ENCODE measurements around the gene GUK1. TPM values are rescaled to one million over a fixed set of nuclear protein-coding genes. Genes with fewer than 3 reads are reported as not detected.
A peak's percentile ranks its signal among the peaks of the same experiment; 100 is the strongest.
"Not testable (repeated sequence)": the region's sequence is repeated elsewhere in the genome, so short reads cannot be mapped to it uniquely, and the experiment has no call there.

The GUK1 gene
- total RNA-seq, 1 donor from 2014 or later, result 91.6 TPM

- no peak for DNase-seq
These were observed 35.4 kb upstream of the GUK1 start for GRCh38 chr1:228104526-228105269.

GRCh38 chr1:228105270-228105995 is 34.6 kb upstream of the GUK1 start:
- DNase-seq, result no peak

- no peak for DNase-seq
These were observed 33.9 kb upstream of the GUK1 start for GRCh38 chr1:228105996-228106799.

GRCh38 chr1:228106800-228107054 is 33.4 kb upstream of the GUK1 start:
- DNase-seq, result no peak

GRCh38 chr1:228107636-228108035 is 32.4 kb upstream of the GUK1 start:
- DNase-seq, result no peak

GRCh38 chr1:228108055-228108690 is 31.9 kb upstream of the GUK1 start:
- no peak for DNase-seq

GRCh38 chr1:228108742-228109072 is 31.4 kb upstream of the GUK1 start:
- DNase-seq, result no peak

GRCh38 chr1:228109073-228109961 is 30.8 kb upstream of the GUK1 start, which contains the start of gene MRPL55:
MRPL55 (minus strand) TSS chr1:228109299; CDS start chr1:228108260, 1,039 bp downstream.
- DNase-seq, result peak; percentile 98

- no peak for DNase-seq
These were observed 30.1 kb upstream of the GUK1 start for GRCh38 chr1:228109962-228110488.

GRCh38 chr1:228110556-228110955 is 29.5 kb upstream of the GUK1 start:
- DNase-seq, result no peak

- not testable (repeated sequence) for DNase-seq
These were observed 28.8 kb upstream of the GUK1 start for GRCh38 chr1:228111315-228111714.

- no peak for DNase-seq
These were observed 27.9 kb upstream of the GUK1 start for GRCh38 chr1:228112167-228112566.

GRCh38 chr1:228112617-228113016 is 27.5 kb upstream of the GUK1 start:
- no peak for DNase-seq

- DNase-seq, result no peak
These were observed 25.3 kb upstream of the GUK1 start for GRCh38 chr1:228114827-228115226.

GRCh38 chr1:228117335-228117734 is 22.7 kb upstream of the GUK1 start:
- DNase-seq, result no peak

- no peak for DNase-seq
These were observed 22.0 kb upstream of the GUK1 start for GRCh38 chr1:228118040-228118439.

- DNase-seq, result no peak
These were observed 19.7 kb upstream of the GUK1 start for GRCh38 chr1:228120351-228120750.

GRCh38 chr1:228120857-228121489 is 19.1 kb upstream of the GUK1 start:
- DNase-seq, result no peak

GRCh38 chr1:228122921-228123441 is 17.1 kb upstream of the GUK1 start:
- DNase-seq, result no peak

- DNase-seq, result no peak
These were observed 16.6 kb upstream of the GUK1 start for GRCh38 chr1:228123505-228123904.

- DNase-seq, result no peak
These were observed 14.9 kb upstream of the GUK1 start for GRCh38 chr1:228125185-228125584.

Measured in occipital lobe (tissue), 2 donors.